GM19438 (cell line): ENCODE results near the gene RTN4R.

ENCODE experiments used
- ATAC-seq: cut with Tn5 transposase; IDR thresholded peaks from one replicate; pipeline ENCODE4 v1.9.1; 2021; ENCODE audit warnings: low read depth; ENCODE audit not compliant: unreplicated experiment

RTN4R gene

DNA sequence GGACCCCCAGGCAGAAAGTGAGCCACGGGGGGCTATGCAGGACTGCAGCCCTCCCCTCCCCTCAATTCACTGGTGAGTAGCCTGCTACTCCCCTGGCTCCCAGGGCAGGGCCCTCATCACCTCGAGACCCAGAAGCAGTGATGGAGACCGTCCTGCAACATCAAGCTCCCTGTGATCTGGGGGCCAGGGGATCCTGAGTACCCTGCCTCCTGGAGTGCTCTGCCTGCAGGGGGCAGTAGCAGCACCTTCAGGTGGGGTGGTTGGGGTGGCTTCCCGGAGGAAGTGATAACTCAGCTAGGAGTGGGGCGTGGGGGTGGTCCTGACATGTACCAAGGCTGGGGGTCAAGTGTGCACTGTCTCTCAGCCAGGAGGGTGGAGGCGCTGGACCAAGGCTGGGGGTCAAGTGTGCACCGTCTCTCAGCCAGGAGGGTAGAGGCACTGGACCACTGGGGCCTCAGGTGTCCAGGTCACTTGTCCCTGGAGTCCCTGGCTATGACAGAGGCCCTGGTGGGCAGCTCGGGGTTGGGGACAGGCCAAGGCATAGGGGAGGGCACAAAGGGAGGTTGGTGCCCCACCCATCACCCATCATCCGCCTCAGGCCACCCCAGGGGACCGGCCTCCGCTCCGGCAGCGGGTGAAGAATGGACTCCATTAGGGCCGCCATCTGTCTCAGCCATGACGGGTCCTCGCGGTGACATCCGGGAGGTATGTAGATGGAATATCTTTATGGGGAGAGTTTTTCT, 9.4 kb downstream of the RTN4R start:
- no peak for ATAC-seq

DNA sequence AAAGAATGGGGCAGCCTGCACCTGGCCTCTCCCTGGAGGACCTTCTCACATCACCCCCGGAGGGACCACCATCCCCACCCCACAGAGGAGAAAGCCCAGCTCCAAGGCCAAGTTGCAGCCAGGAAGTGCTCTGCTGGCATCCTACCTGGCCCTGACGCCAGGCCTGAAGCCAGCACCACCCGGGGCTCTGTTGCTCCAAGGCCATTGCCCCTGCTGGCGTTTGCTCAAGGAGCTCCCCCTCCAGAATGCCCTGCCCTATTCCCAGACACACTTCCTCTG, 10.2 kb downstream of the RTN4R start:
- no peak for ATAC-seq

DNA sequence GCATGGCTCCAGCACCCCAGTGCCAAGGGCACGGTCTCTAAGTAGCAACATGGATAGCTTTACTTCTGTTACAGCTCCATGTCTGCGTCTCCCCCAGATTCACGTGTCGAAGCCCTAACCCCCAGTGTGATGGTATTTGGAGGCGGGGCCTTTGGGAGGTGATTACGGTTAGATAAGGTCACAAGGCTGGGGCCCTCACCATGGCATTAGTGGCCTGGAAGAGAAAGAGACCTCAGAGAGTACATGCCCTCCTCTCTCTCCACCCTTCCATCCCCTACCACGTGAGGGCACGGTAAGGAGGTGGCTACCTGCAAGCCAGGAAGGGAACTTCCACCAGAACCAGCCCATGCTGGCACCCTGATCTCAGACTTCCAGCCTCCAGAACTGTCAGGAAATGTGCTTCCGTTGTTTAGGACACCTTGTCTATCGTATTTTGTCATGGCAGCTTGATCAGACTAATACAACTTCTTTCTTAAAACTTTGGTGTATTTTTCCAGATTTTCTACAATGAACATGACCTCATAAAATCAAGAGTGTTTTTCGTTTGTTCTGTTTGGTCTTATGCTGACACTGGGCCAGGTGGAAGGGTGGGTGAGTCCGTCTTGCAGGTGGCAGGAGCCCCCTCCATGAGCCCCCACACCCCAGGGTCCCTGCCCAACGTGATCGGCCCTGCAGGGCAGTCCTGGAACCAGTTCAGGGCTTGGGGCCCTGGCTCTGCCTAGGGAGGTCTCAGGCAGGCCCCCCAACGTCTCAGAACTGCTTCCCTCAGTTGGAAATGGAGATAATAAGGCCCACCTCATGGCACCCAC, 10.7 kb downstream of the RTN4R start:
- ATAC-seq, result no peak

DNA sequence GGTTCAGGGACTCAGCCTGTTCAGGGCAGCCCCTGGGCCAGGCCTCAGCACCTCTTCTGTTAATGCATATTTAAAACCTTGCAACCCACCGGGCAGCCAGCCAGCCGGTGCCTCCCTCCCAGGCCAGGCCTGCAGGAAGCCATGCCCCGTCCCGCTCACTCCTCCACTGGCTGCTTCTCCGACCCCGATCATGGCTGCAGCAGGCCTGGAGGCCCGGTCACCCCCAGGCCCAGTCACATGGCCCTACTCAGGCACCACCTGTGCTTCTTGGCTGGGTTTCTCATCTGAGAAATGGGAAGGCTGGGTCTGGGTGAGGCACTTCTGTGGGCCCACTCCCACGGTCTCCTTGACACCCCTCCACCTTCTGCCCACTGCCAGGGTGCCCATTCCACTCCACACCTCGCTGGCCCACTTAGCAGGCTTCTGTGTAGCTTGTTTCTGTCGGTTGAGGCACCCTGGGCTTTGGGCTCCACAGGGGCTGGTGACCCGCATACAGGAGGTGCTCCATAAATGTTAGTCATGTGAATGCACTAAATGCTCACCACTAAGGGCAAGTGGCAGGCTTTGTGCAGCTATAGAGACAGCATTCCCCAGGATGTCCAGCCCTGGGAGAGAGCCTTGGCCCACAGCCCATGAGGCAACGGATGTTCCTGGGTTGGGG, 11.4 kb downstream of the RTN4R start:
- no peak for ATAC-seq

DNA sequence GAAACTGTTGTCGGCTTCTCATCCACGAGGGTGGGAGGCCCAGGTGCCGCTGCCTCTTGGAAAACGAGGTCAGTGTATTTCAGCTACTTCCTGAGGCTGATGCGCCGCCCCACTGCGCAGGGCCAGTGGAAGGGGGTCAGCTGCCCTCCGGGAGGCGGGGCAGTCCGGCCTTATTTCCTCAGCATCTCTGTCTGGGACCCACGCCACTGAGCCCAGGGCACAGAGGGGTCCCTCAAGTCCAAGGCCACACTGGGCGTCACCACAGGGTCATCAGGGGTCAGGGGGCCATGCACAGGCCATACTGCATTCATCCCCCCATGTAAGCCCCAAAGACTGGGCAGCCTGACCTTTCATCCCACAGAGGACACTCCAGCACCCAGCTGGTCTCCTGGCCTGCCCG, 12.1 kb downstream of the RTN4R start:
- ATAC-seq, result no peak

DNA sequence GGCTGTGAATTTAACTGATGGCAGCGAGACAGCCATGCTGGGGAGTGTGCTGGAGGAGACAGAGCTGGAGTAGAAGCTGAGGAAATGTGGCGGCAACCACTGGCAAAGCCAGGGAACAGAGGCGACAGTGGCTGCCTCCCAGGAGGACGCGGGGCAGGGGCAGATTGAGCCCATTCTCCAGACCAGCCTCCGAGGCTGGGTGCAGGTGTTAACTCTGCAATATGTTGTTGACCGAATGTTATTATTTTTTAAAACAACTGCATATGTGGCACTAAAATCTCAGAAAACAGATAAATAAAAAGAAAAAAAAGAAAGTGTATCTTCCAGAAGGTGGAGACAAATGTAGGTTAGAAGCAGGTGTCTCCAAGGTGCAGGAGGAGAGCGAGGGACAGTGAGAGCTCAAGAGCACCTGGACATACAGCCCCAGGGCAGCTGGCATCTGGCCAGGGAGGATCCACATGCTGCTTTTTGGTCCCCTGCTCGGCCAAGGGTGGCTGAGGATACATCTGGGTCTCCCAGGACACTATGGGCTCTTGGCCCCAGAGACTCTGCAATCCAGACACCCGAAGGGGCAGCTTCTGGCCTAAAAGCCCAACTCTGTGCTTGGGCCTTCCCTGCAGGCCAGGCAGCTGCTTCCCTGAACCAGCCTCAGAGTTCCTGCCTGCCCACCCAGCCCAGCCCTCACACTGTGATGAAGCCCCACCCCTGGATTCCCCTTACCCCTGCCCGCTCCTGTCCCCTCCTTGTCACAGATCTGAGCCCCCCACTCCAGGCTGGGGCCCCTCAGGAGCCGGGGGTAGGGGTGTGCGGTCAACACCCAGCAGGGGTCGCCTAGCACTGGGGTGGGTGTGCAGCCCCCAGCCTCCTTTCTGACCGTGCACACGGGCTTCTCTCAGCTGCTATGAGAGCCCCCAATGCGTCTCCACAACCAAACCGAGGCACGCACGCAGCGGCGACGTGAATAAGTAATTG, 12.9 kb downstream of the RTN4R start:
- ATAC-seq, result no peak

DNA sequence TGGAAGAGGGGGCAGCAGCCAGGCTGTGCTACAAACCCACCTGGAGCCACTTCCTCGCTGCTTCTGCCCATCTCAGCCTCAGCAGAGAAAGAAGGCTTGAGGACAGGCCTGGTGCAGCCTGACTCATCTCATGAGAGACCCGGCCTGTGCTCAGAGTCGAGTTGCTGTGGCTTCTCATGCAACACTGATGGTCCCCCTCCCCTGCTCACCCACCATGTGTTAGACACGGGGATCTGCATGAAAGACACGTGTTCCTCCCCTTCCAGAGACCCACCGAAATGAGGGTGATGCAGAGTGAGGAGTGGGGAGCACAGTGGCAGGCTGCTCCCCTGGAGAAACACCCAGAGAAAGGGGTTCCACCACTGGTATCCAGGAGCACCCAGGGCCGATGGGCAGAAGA, 15.0 kb downstream of the RTN4R start:
- ATAC-seq, result no peak

DNA sequence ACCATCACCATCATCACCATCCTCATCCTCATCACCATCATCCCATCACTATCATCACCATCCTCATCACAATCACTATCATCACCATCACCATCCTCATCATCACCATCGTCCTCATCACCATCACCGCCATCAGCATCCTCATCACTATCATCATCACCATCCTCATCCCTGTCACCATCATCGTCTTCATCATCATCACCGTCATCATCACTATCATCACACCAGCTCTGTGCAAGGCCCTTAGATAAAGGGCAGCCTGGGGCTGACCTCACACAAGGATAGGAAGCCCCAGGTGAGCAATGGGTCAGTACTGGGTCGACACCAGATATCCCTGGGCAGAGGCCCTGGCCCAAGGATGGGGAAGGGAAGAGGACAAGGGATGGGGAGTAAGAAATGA, 16.1 kb downstream of the RTN4R start:
- ATAC-seq, result no peak

DNA sequence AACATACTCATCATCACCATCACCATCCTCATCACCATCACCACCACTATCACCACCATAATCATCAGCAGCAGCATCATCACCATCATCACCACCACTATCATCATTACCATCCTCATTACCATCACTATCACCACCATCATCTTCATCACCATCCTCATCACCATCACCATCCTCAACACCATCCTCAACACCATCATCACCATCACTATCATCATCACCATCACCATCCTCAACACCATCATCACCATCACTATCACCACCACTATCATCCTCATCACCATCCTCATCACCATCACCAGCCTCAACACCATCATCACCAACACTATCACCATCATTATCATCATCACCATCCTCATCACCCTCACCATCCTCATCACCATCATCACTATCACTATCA, 16.6 kb downstream of the RTN4R start:
- ATAC-seq, result no peak

DNA sequence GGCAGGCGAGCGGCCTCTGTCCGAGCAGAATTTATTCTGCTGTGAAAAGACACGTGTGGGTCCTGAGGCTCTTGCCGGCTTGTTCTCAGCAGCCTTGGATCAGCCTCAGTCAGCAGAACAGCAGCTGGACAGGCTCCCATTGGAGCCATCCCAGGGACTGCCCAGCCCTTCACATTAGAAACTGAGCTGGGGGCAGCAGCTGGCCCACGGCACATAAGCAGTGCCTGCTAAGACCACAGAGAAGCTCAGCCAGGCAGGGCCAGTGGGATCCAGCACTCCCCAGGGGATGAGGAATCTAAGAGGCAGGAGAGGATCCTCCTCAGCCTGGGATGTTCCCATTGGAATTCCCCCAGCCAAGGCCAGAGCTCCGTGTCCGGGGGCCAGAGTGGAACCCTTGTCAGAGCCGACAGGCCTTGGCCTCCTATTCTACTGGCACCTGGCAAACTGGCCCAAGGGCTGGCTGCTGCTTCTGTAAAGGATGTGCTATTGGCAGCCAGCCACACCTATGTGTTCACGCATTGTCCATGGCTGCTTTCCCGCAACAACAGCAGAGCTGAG, 18.2 kb downstream of the RTN4R start:
- no peak for ATAC-seq

DNA sequence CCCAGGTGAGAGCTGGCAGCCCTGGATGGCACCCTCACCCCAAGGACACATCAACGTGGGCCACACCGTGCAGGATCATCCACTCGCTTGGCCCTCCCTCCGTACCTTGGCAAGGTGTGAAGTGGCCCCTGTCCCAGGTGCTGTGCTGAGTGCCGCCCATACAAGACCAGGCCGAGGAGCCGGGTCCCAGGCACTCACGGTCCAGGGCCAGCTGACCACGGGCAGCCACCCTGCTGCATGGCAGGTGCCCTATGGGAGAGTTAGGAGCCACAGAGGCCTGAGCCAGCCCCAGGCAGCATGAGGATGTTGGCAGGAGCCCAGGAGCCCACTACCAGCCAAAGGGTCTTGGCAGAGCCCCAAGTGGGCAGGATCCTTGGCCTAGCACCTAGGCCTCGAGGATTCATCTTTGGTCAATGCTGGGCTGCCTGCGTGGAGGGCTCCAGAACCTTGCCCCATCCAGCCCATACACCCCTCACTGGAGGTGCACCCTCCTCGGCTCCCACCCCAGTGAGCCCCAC, 19.6 kb downstream of the RTN4R start:
- no peak for ATAC-seq

DNA sequence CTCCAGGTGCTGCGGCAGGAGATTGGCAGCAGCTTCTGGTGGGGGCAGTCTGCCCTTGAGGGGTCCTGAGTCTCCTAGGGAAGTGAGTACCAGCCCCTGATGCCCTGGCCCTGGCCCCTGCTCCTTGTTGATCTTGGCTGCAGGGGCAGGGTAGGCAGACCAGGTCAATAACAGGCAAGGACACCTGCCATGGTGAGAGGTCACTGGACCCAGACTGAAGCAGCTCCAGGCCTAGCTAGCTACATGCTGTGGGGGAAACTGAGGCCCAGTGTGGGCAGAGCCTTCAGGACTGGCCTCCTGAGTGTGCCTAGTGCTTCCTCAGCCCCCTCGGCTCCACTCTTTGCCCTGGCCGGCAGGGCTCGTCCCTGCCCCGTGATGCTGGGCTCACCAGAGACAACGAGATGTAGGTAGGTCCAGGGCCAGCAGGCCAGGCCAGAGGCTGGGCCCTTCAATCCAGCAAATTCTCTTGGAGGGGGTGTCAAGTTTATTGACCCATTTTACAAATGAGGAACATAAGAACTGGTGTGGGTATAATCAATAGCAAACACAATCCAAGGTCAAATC, 20.4 kb downstream of the RTN4R start:
- no peak for ATAC-seq

DNA sequence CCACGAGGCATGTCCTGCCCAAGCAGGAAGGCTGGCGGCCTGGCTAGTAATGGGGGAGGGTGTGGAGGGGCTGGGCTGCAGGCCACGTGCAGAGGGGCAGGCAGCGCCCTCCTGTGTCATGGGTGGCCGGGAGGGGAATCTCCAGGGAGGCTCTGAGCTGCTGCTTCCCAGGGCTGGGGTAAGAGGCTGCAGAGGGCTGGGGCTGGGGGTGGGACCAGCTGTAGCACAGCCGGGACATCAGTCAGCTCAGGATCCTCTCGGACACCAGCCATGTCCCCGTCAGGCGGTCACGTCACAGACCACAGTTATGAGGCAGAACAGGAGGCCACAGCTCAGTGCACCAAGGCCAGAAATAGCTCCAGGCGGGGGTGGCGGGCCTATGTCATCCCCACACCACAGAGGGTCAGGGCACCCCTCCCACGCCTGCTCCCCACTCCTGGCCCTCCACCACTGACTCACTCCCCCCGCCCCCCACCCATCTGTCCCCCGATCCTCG, 21.1 kb downstream of the RTN4R start:
- no peak for ATAC-seq

DNA sequence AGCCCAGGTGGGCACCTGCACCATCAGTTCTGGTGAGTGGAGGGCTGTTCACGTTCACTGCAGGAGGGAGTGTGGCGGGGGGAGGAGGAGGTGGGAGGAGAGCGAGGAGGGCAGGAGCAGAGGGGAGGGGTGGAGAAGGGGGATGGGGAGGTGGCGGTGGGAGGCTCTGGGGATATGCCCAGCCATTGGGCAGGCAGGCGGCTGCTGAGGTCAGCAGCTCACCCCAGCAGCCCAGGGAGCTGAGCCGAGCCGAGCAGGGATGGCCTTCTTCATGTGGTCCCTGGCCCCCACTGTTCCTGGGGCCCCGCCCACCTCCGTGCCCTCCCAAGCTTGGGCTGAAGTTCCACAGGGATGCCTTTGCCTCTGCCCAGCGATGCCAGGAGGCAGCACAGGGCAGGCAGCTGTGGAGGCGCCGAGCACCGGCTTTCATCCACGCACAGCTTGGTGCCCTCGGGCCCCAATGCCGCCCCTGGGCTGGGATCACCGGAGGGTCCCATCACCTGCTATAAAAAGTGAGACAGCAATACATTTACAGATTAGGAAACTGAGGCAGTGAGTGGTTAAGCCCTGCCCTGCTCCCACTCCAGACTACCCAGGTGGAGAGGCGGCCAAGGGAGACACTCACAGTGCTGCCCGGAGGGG, 21.6 kb downstream of the RTN4R start:
- no peak for ATAC-seq

DNA sequence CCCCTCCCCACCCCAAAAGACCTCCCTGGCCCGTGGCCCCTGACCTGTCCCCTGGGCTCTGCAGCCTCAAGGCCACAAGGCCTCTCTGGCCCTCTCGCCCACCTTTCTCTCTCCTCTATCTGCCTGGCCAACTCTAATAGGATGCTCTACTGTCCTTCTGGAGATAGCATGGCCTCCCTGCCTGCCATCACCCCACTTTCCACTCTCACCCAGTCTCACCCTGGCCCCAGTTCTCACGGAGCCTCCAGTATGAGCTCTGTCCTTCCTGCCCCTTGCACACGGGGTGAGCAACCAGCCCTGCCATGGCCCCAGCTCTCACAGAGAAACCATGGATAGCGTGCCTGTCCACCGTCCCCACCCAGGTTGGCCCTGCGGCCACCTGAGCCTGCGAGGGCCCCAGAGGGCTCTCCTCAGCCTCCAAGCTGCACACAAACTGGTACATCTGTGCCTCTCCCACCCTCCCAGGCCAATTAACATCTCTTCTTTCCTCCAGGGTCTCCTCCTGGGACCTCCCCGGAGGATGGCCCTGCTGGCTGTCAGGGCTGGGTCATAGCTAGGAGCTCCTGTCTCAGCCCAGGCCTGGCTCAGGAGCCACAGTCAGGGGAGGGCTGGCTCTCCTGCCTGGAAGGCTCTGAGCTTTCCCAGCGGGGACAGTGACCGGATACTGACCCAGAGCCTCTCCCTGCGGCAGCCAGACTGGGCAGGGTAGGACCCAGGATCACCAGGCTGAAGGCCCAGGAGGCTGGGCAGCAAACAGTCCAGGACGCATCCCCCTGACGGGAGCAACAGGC, 22.3 kb downstream of the RTN4R start:
- ATAC-seq, result no peak

DNA sequence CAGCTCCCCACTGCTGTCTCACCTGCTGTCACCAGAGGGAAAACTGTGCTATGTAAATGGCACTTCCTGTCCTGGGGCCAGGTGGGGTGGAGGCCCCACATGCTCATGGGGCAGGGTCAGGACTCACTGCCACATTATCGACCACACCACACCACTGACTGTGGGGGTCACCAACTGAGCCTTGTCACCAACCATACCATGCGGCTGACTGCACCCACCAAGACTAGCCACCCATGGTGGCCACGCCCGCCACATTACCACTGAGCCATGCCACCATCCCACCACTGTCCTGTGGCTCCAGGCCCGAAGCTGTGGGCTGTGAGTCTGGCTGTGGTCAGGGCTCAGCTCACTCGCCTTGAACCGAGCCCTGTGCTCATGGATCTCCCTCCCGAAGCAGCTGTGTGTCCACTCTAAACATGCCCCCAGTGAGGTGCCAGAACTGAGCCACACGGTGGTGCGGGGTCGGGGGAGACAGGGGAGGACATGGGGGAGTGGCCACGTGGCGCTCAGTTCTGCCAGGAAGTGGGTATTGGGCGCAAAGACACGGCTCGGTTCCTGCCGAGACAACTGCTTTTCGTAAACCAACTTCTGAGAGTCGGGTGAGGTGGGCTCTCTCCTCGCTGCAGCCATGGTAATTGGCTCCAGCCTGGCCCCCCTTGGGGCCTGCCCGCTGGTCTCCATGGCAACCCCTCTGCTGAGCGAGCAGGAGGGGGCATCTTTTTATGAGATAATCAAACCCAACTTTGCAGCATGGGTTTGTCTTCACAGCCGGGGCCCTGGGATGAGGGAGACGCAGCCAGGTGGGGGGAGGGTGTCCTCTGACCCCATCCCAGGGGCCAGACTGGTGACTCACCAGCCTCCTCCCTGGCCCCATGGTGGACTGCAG, 23.2 kb downstream of the RTN4R start:
- no peak for ATAC-seq

DNA sequence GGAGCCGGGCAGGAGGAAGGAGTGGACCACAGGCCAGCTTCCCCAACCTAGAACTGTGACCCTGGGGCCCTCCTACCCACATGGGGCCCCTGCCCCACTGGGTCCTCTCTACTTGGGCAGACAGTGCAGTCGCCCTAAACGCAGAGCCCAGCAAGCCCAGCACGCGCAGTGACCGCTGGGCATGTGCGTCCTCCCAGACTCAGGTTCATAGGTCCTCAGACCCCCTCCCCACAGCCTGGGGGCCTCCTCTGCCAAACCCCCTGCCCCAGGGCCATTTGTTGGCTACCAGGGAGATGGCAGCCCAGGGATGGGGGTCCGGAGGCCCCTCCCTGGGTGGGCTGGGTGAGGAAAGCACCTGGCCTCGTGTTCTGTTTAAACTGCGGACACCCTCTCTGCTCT, 23.9 kb downstream of the RTN4R start:
- no peak for ATAC-seq
